Right lobe of liver (tissue), 4 donors: ENCODE measurements around the gene TARS1.

Experiments used
- CTCF ChIP-seq, 4 donors: fragments of 200-600 bp in 3 of 4; fragments of 450-650 bp in 1 of 4; IDR thresholded peaks; one replicate each; pipeline versions ENCODE4 v1.5.1 to v1.8.0; 2016 to 2022; ENCODE audit warnings: antibody characterized with exemption in 4 of 4, mild to moderate bottlenecking in 2 of 4
- POLR2A ChIP-seq: fragments of 450-650 bp; IDR thresholded peaks from one replicate; pipeline ENCODE4 v1.6.1; 2017; ENCODE audit warnings: antibody characterized with exemption, mild to moderate bottlenecking
- donor health status: DM: no; HTN: no; CAD: no.
- donor health status: DM: no; HTN: no; CAD: no.
- donor health status: DM: no; HTN: yes; CAD: no.

GRCh38 chr5:33420946-33421345 is 19.8 kb upstream of the TARS1 start:
- TF ChIP-seq POLR2A = no peak
- no peak for TF ChIP-seq CTCF (IDR thresholded peaks at IDR 0.05)
